Lower lobe of right lung (tissue), 2 donors: ENCODE data around the gene DARS2. TPM values are rescaled to one million over a fixed set of nuclear protein-coding genes. Genes with fewer than 3 reads are reported as not detected.
A peak's percentile ranks its signal among the peaks of the same experiment; 100 is the strongest.

Experiments used
- ATAC-seq, 2 donors: fragments of 200-7000 bp; cut with Tn5 transposase; one replicate each; pipeline ENCODE4 v1.9.1; 2020 to 2022; ENCODE audit warnings: mild to moderate bottlenecking in 2 of 2, moderate library complexity in 2 of 2
- DNase-seq: peaks from one replicate; pipeline ENCODE4 v3.0.0-alpha.2; 2020
- H3K27ac ChIP-seq: fragments of 200-600 bp; one replicate; pipeline ENCODE4 v1.8.0; 2022
- H3K27me3 ChIP-seq: fragments of 200-600 bp; one replicate; pipeline ENCODE4 v1.8.0; 2022; ENCODE audit warnings: low read depth
- H3K36me3 ChIP-seq: fragments of 200-600 bp; one replicate; pipeline ENCODE4 v1.8.0; 2022; ENCODE audit warnings: mild to moderate bottlenecking
- H3K4me1 ChIP-seq: fragments of 200-600 bp; one replicate; pipeline ENCODE4 v1.8.0; 2022
- H3K4me3 ChIP-seq: fragments of 200-600 bp; one replicate; pipeline ENCODE4 v1.8.0; 2022; ENCODE audit warnings: mild to moderate bottlenecking
- H3K9me3 ChIP-seq: fragments of 200-600 bp; one replicate; pipeline ENCODE4 v1.8.0; 2022
- CTCF ChIP-seq: fragments of 200-600 bp; IDR thresholded peaks from one replicate; pipeline ENCODE4 v1.8.0; 2022; ENCODE audit warnings: antibody characterized with exemption, mild to moderate bottlenecking
- intact Hi-C: fragments of 100-400 bp; cut with DNase I; formaldehyde crosslinking; loops from one replicate; pipeline ENCODE4 v1.11.0; 2022
- long read RNA-seq: library from polyadenylated mRNA; unstranded; transcript quantifications from one replicate; pipeline ENCODE4 v2.0.0, GENCODE V29; 2021
- total RNA-seq: library from RNA; stranded (reverse); fragmentation: NEBNext Ultra II Directional; extraction: Animal tissue kit (Norgen Biotek cat#: 25700); gene quantifications from one replicate; pipeline ENCODE4 v1.2.1, GENCODE V29; 2021
- donor health status: DM: no; HTN: yes; CAD: no; lungs with severe emphysema.

DARS2 gene
- 17.1 TPM for total RNA-seq
- long read RNA-seq, transcript DARS2-201 (17 exons, 3,441 nt) = major isoform, 17 of 21 reads
- long read RNA-seq, partial matches to known transcripts = 2 of 21 reads
- long read RNA-seq, other reads (novel, unspliced or antisense) = 2 of 21 reads

GRCh38 chr1:173824315-173825081, at the start of gene DARS2, which contains the start of gene CENPL:
Gene DARS2 (plus strand): TSS chr1:173824673. CDS start chr1:173825230, 557 bp downstream.
Gene CENPL (minus strand): TSS chr1:173824883. CDS start chr1:173811299, 13,584 bp downstream.
- Histone ChIP-seq H3K36me3 (no peaks in the 10 kb centered on the region), H3K4me1 (peaks cover 10% of the 10 kb centered on the region), H3K27me3 (no peaks in the 10 kb centered on the region), H3K9me3 (no peaks in the 10 kb centered on the region), H3K27ac (peak within 1 kb of the TSS; percentile 91), H3K4me3 (peak within 1 kb of the TSS; percentile 85)
- intact Hi-C loops = no loop called here
- TF ChIP-seq CTCF = no peak
- peak; percentile 99 for ATAC-seq
- DNase-seq = peak; percentile 97

- H3K27me3 ChIP-seq = no peaks in the 10 kb centered on the region
- intact Hi-C loops = no loop called here
- no peak overlapping the region for H3K27ac ChIP-seq
- DNase-seq (no peak), ATAC-seq (no peak)
- no peak overlapping the region for H3K4me3 ChIP-seq
- H3K9me3 ChIP-seq = no peaks in the 10 kb centered on the region
- no peaks in the 10 kb centered on the region for H3K4me1 ChIP-seq
- peaks cover 76% of the 10 kb centered on the region for H3K36me3 ChIP-seq
- no peak for TF ChIP-seq CTCF
These were observed 48.8 kb upstream of the DARS2 start for GRCh38 chr1:173775578-173776226.

GRCh38 chr1:173779936-173780335, 44.5 kb upstream of the DARS2 start:
- no peaks in the 10 kb centered on the region for H3K9me3 ChIP-seq
- no peak overlapping the region for H3K4me3 ChIP-seq
- H3K36me3 ChIP-seq = peaks cover 98% of the 10 kb centered on the region
- ATAC-seq (no peak), DNase-seq (no peak)
- no peaks in the 10 kb centered on the region for H3K27me3 ChIP-seq
- H3K27ac ChIP-seq = no peak overlapping the region
- no peaks in the 10 kb centered on the region for H3K4me1 ChIP-seq
- TF ChIP-seq CTCF = no peak
- intact Hi-C loops = no loop called here

- no peaks in the 10 kb centered on the region for H3K27me3 ChIP-seq
- no peaks in the 10 kb centered on the region for H3K4me1 ChIP-seq
- DNase-seq (no peak), ATAC-seq (no peak)
- no peak for TF ChIP-seq CTCF
- no peaks in the 10 kb centered on the region for H3K9me3 ChIP-seq
- H3K4me3 ChIP-seq = no peak overlapping the region
- intact Hi-C loops = no loop called here
- peaks cover 81% of the 10 kb centered on the region for H3K36me3 ChIP-seq
- no peak overlapping the region for H3K27ac ChIP-seq
These were observed 39.5 kb upstream of the DARS2 start for GRCh38 chr1:173784997-173785396.

GRCh38 chr1:173789841-173790240, 34.6 kb upstream of the DARS2 start:
- Histone ChIP-seq H3K27me3 (no peaks in the 10 kb centered on the region), H3K27ac (no peak overlapping the region), H3K4me1 (no peaks in the 10 kb centered on the region), H3K4me3 (no peak overlapping the region), H3K9me3 (no peaks in the 10 kb centered on the region), H3K36me3 (peaks cover 33% of the 10 kb centered on the region)
- TF ChIP-seq CTCF = no peak
- no peak for DNase-seq
- no peak for ATAC-seq
- intact Hi-C loops = no loop called here
